GM12874 (cell line): ENCODE results near the gene ATOH8.

Experiments
- CTCF ChIP-seq: IDR thresholded peaks from 2 replicates; pipeline ENCODE4 v1.5.1; 2011; ENCODE audit warnings: low read depth, mild to moderate bottlenecking, control low read depth, low read length, moderate library complexity; ENCODE audit not compliant: insufficient read depth

The ATOH8 gene

GRCh38 chr2:85770369-85770768, 16.6 kb downstream of the ATOH8 start:
- no peak for TF ChIP-seq CTCF

GRCh38 chr2:85770786-85771409, 17.1 kb downstream of the ATOH8 start:
- TF ChIP-seq CTCF: no peak

GRCh38 chr2:85771486-85771885, 17.7 kb downstream of the ATOH8 start:
- TF ChIP-seq CTCF: no peak

GRCh38 chr2:85772019-85772745, 18.4 kb downstream of the ATOH8 start:
- no peak for TF ChIP-seq CTCF

- TF ChIP-seq CTCF: no peak
These were observed 19.2 kb downstream of the ATOH8 start for GRCh38 chr2:85772841-85773491.

- no peak for TF ChIP-seq CTCF
These were observed 19.9 kb downstream of the ATOH8 start for GRCh38 chr2:85773692-85774091.

GRCh38 chr2:85774126-85774978, 20.6 kb downstream of the ATOH8 start:
- TF ChIP-seq CTCF: no peak
